Left renal pelvis (tissue), 4 donors: ENCODE data around the gene ATXN3L. TPM values are rescaled to one million over a fixed set of nuclear protein-coding genes. Genes with fewer than 3 reads are reported as not detected.
"Not testable (repeated sequence)": the region's sequence is repeated elsewhere in the genome, so short reads cannot be mapped to it uniquely, and the experiment has no call there.

Experiments used
- DNase-seq, 4 donors: peaks; one replicate each; pipeline ENCODE4 v3.0.0-alpha.2; 2013; ENCODE audit warnings: low read depth in 4 of 4, low spot score in 3 of 4
- polyA plus RNA-seq, 4 donors: library from polyadenylated mRNA; unstranded; fragments of 120-200 nt; gene quantifications; one replicate each; pipeline ENCODE4 v1.2.1, GENCODE V29; 2013; ENCODE audit not compliant: insufficient read length in 4 of 4

Gene ATXN3L
- polyA plus RNA-seq, 4 donors = not detected

GRCh38 chrX:13309631-13310030, 10.2 kb downstream of the ATXN3L start:
- no peak for DNase-seq

- no peak for DNase-seq
Observed at GRCh38 chrX:13307041-13307440, 12.8 kb downstream of the ATXN3L start.

- no peak for DNase-seq
Observed at GRCh38 chrX:13305108-13305507, 14.7 kb downstream of the ATXN3L start.

GRCh38 chrX:13304052-13304451, 15.8 kb downstream of the ATXN3L start:
- DNase-seq = no peak

- not testable (repeated sequence) for DNase-seq
Observed at GRCh38 chrX:13303248-13303647, 16.6 kb downstream of the ATXN3L start.

- DNase-seq = no peak
Observed at GRCh38 chrX:13298836-13299235, 21.0 kb downstream of the ATXN3L start.

GRCh38 chrX:13295841-13296240, 24.0 kb downstream of the ATXN3L start:
- no peak for DNase-seq

- no peak for DNase-seq
Observed at GRCh38 chrX:13293700-13294099, 26.2 kb downstream of the ATXN3L start.

- DNase-seq = no peak
Observed at GRCh38 chrX:13290891-13291614, 28.8 kb downstream of the ATXN3L start.

GRCh38 chrX:13288671-13289070, 31.2 kb downstream of the ATXN3L start:
- no peak for DNase-seq

- DNase-seq = no peak
Observed at GRCh38 chrX:13287816-13288215, 32.0 kb downstream of the ATXN3L start.

GRCh38 chrX:13285693-13286092, 34.2 kb downstream of the ATXN3L start:
- no peak for DNase-seq

GRCh38 chrX:13285229-13285628, 34.6 kb downstream of the ATXN3L start:
- no peak for DNase-seq

GRCh38 chrX:13284570-13284969, 35.3 kb downstream of the ATXN3L start:
- DNase-seq = no peak

- DNase-seq = no peak
Observed at GRCh38 chrX:13283950-13284546, 35.8 kb downstream of the ATXN3L start.

GRCh38 chrX:13283512-13283911, 36.3 kb downstream of the ATXN3L start:
- no peak for DNase-seq

- no peak for DNase-seq
Observed at GRCh38 chrX:13281289-13281688, 38.6 kb downstream of the ATXN3L start.

GRCh38 chrX:13279279-13280018, 40.4 kb downstream of the ATXN3L start:
- no peak for DNase-seq

- DNase-seq = no peak
Observed at GRCh38 chrX:13277539-13277938, 42.3 kb downstream of the ATXN3L start.

- no peak for DNase-seq
Observed at GRCh38 chrX:13276991-13277390, 42.9 kb downstream of the ATXN3L start.

- DNase-seq = no peak
Observed at GRCh38 chrX:13275031-13275430, 44.8 kb downstream of the ATXN3L start.

GRCh38 chrX:13272426-13272825, 47.4 kb downstream of the ATXN3L start:
- DNase-seq = no peak
